GM19395 (cell line): ENCODE measurements around the gene DQX1.

ENCODE experiments used
- ATAC-seq: cut with Tn5 transposase; IDR thresholded peaks from one replicate; pipeline ENCODE4 v1.9.1; 2021; ENCODE audit warnings: mild to moderate bottlenecking, moderate library complexity; ENCODE audit not compliant: unreplicated experiment

The DQX1 gene

DNA sequence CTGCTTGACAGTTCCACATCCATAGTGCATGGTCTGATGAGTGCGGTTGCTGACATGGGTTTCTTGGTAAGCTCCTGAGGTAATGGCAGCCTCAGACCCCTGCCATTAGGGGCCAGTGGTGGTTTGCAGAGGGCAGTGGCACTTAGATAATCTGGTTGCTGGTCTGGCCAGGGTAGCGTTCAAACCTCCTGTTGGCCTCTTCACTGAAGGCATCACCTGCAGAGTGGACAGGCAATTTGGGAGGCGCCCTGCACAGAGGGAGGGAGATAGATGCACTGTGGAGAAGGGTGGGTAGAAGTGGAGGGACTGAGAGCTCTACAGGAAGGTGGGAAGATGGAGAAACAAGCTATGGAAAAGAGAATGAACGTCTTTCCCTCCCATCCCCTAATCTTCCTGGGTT is 7.4 kb upstream of the DQX1 start:
- ATAC-seq: no peak

DNA sequence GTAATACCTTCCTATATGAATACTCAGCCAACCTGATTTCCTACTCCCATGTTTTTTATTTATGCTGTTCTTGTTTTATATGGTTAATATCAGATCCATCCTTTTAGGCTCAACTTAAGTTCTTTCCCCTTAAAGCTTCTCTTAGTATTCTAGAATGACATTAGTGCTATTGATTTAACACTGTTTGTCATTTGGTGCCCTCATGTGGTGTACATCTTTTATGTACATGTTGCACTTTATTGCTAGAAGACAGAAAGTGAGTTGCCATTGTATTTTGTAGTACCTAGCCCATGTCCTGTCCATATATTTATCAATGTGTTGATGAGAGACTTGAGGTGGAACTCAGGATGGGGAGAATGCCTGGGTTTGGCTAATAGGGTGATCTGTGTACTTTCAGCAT is 6.2 kb upstream of the DQX1 start:
- no peak for ATAC-seq

DNA sequence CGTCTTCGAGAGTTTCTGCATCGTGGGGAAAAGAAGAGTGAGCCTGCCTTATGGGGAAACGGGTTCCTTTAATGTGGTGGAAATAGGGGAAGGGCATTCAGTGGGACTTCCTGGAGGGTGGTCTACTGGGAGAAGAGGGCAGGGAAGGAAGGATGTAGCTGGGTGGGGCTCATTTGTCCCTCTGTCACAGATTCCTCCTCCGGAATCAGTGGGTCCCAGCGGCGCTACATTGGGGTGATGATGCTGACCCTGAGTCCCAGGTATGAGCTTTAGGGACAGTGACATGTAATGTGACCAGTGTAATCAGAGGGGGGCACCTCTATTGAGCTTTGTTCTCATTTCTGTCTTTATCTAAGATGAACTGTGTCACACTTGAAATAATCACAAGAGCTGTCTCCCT is 5.6 kb upstream of the DQX1 start:
- no peak for ATAC-seq

DNA sequence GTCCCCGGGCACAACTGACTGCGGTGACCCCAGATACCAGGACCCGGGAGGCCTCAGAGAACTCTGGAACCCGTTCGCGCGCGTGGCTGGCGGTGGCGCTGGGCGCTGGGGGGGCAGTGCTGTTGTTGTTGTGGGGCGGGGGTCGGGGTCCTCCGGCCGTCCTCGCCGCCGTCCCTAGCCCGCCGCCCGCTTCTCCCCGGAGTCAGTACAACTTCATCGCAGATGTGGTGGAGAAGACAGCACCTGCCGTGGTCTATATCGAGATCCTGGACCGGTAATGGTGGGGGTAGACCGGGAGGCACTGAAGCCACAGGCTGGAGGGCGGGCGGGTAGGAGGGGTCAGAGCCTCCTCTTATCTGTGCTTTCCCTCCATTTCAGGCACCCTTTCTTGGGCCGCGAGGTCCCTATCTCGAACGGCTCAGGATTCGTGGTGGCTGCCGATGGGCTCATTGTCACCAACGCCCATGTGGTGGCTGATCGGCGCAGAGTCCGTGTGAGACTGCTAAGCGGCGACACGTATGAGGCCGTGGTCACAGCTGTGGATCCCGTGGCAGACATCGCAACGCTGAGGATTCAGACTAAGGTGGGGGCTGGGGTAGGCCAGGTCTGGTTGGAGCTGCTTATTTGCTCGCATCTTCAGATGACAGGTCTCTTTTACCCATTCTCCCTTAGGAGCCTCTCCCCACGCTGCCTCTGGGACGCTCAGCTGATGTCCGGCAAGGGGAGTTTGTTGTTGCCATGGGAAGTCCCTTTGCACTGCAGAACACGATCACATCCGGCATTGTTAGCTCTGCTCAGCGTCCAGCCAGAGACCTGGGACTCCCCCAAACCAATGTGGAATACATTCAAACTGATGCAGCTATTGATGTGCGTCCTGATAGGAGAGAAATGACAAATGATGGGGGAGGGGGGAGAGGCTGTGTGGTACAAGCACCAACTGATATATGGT is 4.5 kb upstream of the DQX1 start:
- ATAC-seq: peak; percentile 41

DNA sequence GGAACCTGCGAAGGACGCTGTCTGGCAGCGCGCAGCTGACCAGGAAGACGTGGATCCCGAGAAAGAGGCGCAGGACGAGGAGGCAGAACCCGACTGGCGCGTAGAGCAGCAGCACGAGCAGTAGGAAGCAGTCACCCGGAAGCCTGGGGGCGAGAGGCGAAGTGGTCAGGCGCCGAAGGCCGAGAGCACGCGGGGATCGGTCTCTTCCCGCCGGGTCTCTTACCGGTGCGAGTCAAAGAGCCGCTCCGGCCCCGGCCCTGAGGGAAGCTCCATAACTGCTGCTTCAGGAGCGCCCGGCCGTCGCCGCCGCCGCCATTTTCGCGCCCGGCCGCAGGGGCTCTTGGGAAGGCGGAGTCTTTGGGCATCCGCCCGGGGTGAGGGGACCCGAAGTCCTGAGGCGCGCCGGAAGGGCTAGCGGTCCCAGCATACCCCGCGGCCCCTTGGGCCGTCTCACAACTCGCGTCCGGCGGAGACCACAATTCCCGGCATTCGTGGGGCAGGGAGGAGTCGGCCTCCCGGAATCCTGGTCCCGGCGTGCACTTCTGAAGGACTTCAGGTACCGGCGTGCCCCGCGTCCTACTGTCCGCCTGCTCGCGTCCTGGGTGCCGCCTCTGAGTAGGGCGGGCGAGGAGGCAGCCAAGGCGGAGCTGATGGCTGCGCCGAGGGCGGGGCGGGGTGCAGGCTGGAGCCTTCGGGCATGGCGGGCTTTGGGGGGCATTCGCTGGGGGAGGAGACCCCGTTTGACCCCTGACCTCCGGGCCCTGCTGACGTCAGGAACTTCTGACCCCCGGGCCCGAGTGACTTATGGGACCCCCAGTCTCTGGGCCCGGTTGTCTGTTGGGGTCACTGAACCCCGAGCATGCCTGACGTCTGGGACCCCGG is 3.6 kb upstream of the DQX1 start, which contains the start of the genes AUP1 and HTRA2:
Gene AUP1 (minus strand): TSS at position 350 of the 882 bp plus-strand sequence. CDS start 77 bp downstream, at position 273.
Gene HTRA2 (plus strand): TSS at position 577 of the 882 bp plus-strand sequence. CDS start 74 bp downstream, at position 651.
- ATAC-seq: peak; percentile 82

DNA sequence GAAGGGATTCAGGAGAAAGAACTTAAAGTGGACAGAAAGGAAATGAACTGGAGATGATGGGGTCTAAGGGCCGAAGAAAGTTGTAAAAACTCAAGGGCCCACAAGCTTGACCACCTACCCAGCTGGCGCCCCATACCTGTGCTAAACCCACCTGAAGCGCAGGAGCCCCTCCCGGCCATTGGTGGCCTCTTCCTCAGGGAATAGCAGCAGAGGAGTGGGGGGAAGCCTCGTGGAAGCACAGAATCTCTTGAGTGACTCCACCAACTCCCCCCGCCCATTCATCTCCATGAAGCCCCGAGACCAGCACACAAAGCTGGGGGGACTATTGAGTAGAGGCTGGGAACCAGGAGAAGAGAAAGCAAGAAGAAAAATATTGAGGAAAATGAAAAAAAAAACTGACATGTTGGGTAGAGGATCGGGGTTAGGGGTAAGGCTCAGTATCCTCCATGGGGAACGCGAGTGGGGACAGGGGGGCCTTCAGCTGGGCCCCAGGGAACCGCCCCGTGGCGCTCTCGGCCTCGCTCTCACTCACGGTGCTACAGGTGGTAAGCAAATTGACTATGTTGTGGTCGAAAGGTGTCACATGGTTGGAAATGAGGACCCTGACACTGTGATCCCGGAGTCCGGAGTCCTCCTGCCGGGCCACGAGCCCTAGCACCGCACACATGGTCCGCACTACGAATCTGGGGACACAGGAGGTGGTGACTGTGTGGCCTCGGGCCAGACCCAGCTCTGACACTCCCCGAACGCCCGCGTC is 2.7 kb upstream of the DQX1 start:
- ATAC-seq: peak; percentile 15

DNA sequence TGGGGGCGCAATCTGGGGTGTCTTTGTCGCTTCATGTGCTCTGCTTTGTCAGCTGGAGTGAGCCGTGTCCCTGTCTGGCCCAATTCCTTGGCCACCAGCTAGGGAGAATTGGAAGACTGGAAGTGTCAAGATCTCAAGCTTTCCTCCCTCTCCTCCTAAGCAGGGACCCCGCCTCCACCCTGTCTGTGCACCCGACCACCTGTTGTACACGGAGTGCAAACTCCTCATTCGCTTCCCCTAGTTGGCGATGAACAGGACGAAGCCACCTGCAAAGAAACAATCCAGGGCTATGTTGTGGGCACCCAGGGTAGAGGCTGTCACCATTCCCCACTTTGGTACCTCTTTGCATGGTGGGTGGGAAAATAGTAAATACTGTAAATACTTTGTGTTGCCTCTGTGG is 1.7 kb upstream of the DQX1 start:
- no peak for ATAC-seq

DNA sequence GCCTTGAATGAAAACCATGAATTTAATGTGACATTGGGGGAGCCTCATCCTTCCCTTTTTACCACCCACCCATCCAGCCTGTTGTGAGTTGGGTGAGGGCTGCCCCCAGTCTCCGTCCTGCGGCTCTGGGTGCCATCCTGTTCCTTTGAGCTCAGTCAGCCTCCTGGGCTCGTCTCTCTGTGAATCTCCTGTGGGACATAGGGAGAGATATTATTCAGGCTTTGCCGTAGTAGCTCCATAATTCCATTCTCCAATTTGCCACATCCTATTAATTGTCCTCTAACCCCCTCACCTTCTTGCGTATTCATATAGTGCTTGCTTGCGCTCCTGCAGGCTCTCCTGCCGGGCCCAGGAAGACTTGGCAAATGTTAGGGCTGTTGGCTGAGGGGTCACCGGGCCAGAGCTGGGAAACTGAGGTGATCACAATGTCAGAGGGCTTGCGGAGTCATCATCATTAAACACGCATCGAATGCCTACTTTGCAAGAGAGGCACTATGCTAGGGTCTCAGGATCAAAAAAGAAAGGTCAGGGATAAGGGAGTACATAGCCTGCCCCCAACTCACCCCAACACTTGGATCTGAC is 709 bp upstream of the DQX1 start:
- ATAC-seq: no peak

DNA sequence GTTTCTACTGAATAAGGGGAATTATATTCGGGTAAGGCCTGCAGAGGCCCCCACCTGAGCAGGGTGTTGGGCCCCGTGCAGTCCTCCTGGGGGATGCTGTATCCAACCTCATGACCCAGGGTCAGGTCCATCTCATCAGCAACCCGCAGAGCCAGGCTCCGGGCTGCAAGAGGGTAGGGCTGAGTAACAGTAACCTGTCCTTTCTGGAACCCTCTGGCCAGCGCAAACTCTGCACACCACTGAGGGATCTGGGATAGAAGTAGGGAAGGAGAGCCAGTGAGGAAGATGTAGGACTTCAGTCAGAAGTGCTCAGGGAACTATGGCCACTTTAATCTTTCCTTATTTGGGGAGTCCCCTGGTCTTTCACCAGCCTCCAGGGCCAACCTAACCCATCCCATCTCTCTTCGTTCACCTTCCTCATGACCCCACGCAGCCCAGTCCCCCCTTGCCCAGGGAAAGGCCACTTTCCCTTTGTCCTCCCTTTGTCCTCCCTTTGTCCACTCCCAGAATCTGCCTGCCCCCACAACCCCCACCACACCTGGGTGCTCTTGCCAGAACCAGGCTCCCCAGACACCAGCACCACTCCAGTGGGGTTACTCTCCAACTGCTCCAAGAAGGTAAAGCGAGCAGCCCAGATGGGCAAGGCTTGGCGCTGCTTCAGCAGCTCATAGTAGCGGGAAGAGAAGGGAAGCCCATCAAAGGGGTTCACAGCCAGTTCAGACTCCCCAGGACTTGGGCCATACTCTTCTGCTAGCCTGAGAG is 895 bp downstream of the DQX1 start:
- no peak for ATAC-seq

DNA sequence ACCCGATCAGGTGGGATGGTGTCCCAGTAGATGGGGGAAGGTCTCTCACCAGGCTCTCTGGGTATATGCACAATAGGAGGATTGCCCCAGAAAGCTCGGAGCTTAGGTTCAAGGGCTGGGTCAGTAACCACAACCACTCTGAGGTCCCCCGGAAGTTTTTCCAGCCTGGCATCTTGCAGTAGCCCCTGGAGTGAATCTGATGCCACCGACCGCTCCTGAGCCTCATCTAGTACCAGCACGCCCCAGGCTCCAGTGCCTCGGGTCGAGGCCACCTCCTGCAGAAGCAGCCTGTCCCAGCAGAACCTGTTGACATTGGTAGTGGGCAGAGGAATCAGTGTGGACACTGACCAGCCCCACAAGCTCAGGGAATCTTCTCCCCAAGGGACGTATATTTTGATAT is 2.0 kb downstream of the DQX1 start:
- no peak for ATAC-seq

DNA sequence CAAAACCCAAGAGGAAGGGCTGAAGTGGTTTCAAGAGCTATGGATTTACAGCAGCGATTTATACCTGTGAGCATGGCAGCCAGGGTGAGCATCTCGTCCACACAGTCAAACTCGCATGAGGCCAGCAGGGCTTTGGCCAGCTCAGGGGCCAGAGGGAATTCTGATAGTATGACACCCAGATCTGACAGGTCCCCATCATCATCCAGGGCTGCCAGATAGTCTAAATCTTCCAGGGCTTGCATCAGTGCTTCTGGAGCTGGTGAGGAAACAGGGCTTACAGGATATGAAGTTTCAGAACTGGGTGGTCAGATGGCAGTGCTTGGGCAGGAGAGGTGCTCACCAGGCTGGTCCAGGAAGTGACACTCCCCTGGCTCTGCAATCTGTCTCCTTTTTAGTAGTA is 3.5 kb downstream of the DQX1 start:
- ATAC-seq: no peak

DNA sequence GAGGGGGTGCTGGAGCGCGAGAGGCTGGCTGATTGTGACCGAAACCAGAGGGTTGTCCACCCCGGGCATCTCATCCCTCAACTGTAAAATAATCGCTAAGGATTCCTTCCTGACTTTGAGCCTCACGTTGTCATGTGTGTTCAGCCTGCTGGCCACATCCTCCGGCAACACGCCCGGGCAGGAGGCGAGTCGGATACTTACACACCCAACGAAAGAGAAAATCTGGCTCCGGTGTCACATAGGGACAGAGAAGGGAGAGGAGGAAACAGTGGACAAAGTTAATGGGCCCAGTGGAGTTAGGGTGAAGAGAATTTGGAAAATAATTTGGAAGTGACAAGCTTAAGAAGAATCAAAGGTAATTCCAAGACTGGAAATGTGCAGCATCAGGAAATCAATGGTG is 9.4 kb downstream of the DQX1 start:
- ATAC-seq: no peak

DNA sequence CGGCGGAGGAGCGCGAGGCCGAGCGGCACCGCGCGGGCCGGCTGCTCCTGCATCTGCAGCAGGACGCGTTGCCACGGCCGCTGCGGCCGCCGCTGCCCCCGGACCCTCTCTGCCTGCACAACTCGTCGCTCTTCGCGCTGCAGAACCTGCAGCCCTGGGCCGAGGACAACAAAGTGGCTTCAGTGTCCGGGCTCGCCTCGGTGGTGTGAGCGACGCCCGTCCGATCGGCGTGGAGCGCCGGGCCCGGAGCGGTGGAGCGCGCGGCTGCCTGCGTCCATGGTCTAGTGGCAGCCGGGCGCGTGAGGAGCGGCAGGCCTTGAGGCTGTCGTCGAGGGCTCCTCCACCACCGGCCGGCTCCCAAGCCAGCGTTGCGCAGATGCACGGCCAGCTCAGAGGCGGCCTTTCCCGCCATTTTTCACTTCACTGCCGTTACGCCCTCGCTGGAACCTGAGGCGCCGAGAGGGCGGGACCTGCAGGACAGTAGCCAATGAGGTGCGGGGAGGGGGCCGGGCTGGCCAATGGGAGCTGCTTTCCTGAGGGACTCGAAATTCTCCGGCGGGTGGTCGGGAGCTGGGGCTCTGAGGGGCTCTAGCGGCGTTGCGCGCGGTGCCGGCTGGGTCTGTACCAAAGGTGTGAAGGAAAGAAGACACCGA is 9.9 kb downstream of the DQX1 start:
- peak; percentile 72 for ATAC-seq

DNA sequence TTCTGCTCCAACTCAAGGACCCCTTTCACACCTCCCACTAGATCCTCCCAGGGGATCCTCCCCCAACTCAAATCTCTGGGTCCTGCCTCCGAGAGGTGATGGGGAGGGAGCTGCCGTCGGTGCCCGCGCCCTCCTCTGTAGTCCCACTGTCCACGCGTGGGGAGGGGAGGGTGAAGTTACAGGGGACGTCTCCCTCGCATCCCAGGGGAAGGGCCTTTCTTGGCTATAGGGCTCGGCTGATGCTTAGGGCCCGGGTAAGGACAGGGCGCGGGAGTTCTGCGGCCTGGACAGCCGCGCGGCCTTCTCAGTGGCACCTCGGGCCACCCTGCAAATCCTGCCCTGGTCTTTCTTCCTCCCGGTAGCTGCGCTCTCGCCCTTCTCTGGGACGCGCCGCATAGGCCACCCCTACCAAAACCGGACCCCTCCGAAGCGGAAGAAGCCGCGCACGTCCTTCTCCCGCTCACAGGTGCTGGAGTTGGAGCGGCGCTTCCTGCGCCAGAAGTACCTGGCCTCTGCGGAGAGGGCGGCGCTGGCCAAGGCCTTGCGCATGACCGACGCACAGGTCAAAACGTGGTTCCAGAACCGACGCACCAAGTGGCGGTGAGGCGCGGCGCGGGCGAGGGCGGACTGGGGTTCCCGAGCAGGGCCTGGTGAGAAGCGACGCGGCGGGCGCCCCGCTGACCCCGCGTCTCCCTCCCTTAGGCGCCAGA is 10.6 kb downstream of the DQX1 start:
- ATAC-seq: peak; percentile 7

DNA sequence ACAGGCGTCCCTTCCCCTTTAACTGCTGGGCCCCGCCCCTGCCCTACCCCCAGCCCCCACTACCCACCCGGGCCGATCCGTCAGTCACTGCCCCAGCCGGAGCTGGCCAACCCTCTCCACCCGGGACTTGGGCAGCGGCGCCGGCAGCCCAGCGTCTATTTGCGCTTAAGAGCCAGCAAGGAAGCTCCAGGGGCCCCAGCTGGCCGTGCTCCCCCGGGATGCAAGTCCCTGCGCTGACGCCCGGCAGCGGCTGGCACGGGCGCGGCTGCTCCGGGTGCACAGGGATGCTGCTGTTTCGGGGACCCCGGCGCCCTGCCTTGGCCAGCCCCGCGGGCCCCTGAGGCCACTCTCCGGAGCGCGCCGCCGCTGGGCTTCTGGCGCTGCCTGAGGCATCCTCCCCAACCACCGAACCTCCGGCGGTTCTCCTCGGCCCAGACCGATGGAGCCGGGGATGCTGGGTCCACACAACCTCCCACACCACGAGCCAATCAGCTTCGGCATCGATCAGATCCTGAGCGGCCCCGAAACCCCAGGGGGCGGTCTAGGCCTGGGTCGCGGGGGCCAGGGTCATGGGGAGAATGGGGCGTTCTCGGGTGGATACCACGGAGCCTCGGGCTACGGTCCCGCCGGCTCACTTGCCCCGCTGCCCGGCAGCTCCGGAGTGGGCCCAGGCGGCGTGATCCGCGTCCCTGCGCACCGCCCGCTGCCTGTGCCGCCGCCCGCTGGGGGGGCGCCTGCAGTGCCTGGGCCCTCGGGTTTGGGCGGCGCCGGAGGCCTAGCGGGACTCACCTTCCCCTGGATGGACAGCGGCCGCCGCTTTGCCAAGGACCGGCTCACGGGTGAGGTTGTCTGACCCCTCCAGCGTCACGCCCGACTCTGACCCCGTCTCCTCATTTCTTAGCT is 11.4 kb downstream of the DQX1 start, which contains the start of gene TLX2:
Gene TLX2 (plus strand): TSS at position 83 of the 903 bp plus-strand sequence. CDS start 357 bp downstream, at position 440.
- ATAC-seq: no peak

DNA sequence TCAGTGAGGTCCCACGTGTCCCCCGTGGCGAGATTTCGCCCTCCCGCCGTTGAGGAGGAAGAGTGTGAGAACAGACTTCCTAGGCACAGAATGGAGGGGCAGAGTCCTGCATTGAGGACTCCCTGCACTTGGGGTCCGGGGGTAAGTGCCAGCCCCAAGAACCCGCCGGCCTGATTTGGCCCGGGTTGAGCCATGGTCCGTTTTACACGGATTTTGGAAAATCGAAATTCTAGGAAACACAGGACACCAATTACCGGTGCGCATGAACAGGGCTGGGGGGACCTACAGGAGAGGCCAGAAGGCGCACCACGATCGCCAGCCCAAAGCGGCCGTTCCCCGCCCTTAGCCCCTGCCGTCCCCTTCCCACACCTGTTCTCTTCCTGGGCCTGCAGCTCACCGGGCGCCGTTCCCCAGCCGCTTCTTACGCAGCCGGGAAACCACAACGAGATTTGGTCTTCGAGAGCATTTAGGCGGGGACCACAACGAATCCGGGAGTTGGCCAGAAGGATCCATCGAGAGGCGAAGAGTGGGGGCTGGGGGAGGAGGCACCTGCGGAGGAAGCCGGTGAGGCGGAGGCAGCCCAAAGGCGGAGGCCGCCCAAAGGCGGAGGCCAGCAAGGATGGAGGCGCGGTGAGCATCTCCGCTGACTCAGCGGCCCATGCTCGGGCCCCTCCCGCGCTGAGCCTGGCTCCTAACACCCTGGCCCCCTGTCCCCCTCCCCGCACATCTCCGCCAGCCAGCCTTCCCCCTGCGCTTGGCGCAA is 12.2 kb downstream of the DQX1 start:
- ATAC-seq: no peak
